HepG2 (cell line): ENCODE results near the gene CREBZF.

Experiments used
- CTCF ChIP-seq: sonication (generic); formaldehyde crosslinking; IDR thresholded peaks from 2 replicates; pipeline ENCODE4 v1.5.0; 2020; ENCODE audit warnings: mild to moderate bottlenecking, missing genetic modification reagents, moderate library complexity
- MEIS1 ChIP-seq: sonication (generic); formaldehyde crosslinking; IDR thresholded peaks from 2 replicates; pipeline ENCODE4 v1.9.0; 2021; ENCODE audit warnings: mild to moderate bottlenecking, missing genetic modification reagents, moderate library complexity, borderline replicate concordance
- SRY ChIP-seq: sonication (generic); formaldehyde crosslinking; IDR thresholded peaks from 2 replicates; pipeline ENCODE4 v1.8.0; 2022; ENCODE audit warnings: mild to moderate bottlenecking, missing genetic modification reagents
- TARDBP ChIP-seq: sonication (generic); formaldehyde crosslinking; IDR thresholded peaks from 2 replicates; pipeline ENCODE4 v1.8.0; 2022; ENCODE audit warnings: mild to moderate bottlenecking, missing genetic modification reagents
- ZNF501 ChIP-seq: sonication (generic); formaldehyde crosslinking; IDR thresholded peaks from 2 replicates; pipeline ENCODE4 v1.5.1; 2020; ENCODE audit warnings: mild to moderate bottlenecking, moderate library complexity, missing genetic modification reagents
- ZNF580 ChIP-seq: IDR thresholded peaks from 2 replicates; pipeline ENCODE4 v1.6.1; 2016; ENCODE audit warnings: low read depth, borderline replicate concordance
- TF ChIP-seq, protein P1 (sequence below): sonication (generic); formaldehyde crosslinking; IDR thresholded peaks from 2 replicates; pipeline ENCODE4 v1.4.0; 2020; ENCODE audit warnings: missing genetic modification reagents

- no peak for TF ChIP-seq ZNF501
- no peak for TF ChIP-seq SRY (CRISPR knock-in tag)
- no peak for TF ChIP-seq ZNF580 (CRISPR knock-in tag)
- TF ChIP-seq, protein P1, sequence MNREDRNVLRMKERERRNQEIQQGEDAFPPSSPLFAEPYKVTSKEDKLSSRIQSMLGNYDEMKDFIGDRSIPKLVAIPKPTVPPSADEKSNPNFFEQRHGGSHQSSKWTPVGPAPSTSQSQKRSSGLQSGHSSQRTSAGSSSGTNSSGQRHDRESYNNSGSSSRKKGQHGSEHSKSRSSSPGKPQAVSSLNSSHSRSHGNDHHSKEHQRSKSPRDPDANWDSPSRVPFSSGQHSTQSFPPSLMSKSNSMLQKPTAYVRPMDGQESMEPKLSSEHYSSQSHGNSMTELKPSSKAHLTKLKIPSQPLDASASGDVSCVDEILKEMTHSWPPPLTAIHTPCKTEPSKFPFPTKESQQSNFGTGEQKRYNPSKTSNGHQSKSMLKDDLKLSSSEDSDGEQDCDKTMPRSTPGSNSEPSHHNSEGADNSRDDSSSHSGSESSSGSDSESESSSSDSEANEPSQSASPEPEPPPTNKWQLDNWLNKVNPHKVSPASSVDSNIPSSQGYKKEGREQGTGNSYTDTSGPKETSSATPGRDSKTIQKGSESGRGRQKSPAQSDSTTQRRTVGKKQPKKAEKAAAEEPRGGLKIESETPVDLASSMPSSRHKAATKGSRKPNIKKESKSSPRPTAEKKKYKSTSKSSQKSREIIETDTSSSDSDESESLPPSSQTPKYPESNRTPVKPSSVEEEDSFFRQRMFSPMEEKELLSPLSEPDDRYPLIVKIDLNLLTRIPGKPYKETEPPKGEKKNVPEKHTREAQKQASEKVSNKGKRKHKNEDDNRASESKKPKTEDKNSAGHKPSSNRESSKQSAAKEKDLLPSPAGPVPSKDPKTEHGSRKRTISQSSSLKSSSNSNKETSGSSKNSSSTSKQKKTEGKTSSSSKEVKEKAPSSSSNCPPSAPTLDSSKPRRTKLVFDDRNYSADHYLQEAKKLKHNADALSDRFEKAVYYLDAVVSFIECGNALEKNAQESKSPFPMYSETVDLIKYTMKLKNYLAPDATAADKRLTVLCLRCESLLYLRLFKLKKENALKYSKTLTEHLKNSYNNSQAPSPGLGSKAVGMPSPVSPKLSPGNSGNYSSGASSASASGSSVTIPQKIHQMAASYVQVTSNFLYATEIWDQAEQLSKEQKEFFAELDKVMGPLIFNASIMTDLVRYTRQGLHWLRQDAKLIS (CRISPR knock-in tag): no peak
- no peak for TF ChIP-seq MEIS1
- TF ChIP-seq CTCF (CRISPR knock-in tag): no peak
- TF ChIP-seq TARDBP (CRISPR knock-in tag): no peak
Measured at GRCh38 chr11:85699957-85700741, 35.2 kb upstream of the CREBZF start.
